HFF-Myc (cell line): ENCODE results near the gene MRPL54.
"Not testable (repeated sequence)": the region's sequence is repeated elsewhere in the genome, so short reads cannot be mapped to it uniquely, and the experiment has no call there.

Source experiments
- DNase-seq: peaks from one replicate; pipeline ENCODE4 v3.0.0-alpha.2; 2011; ENCODE audit warnings: low read depth; ENCODE audit errors: extremely low read depth
- H3K4me3 ChIP-seq: replicated peaks from 2 replicates; pipeline ENCODE4 v1.5.1; 2011; ENCODE audit warnings: low read depth, mild to moderate bottlenecking, control low read depth, low read length
- TF ChIP-seq, protein P1 (sequence below): IDR thresholded peaks from 2 replicates; pipeline ENCODE4 v1.5.1; 2012; ENCODE audit warnings: mild to moderate bottlenecking, low read depth, low read length, control low read depth; ENCODE audit errors: missing control alignments

Gene MRPL54

DNA sequence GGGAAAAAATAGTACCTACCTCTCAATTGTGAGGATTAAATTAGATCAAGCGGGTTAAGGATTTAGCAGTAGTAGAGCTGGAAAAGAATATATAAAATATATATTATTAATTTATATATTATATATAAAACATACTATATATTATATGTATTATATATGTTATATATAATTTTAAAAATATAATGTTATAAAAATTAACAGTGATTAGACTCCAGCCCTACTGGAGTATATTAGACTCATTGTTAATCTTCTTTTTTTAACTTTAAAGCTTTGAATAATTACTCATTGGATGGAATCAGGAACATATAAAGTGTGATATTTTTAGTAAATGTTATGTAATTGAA lies 380 bp upstream of the MRPL54 start:
- no peak for DNase-seq
- peak overlapping the region; percentile 71 for H3K4me3 ChIP-seq
- TF ChIP-seq, protein P1, sequence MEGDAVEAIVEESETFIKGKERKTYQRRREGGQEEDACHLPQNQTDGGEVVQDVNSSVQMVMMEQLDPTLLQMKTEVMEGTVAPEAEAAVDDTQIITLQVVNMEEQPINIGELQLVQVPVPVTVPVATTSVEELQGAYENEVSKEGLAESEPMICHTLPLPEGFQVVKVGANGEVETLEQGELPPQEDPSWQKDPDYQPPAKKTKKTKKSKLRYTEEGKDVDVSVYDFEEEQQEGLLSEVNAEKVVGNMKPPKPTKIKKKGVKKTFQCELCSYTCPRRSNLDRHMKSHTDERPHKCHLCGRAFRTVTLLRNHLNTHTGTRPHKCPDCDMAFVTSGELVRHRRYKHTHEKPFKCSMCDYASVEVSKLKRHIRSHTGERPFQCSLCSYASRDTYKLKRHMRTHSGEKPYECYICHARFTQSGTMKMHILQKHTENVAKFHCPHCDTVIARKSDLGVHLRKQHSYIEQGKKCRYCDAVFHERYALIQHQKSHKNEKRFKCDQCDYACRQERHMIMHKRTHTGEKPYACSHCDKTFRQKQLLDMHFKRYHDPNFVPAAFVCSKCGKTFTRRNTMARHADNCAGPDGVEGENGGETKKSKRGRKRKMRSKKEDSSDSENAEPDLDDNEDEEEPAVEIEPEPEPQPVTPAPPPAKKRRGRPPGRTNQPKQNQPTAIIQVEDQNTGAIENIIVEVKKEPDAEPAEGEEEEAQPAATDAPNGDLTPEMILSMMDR, result no peak

- TF ChIP-seq, protein P1, result no peak
- no peak overlapping the region for H3K4me3 ChIP-seq
- no peak for DNase-seq
These were observed 2.6 kb downstream of the MRPL54 start for GRCh38 chr19:3765121-3765520.

- H3K4me3 ChIP-seq, DNase-seq: not testable (repeated sequence)
These were observed 3.3 kb downstream of the MRPL54 start for GRCh38 chr19:3765757-3766156.

DNA sequence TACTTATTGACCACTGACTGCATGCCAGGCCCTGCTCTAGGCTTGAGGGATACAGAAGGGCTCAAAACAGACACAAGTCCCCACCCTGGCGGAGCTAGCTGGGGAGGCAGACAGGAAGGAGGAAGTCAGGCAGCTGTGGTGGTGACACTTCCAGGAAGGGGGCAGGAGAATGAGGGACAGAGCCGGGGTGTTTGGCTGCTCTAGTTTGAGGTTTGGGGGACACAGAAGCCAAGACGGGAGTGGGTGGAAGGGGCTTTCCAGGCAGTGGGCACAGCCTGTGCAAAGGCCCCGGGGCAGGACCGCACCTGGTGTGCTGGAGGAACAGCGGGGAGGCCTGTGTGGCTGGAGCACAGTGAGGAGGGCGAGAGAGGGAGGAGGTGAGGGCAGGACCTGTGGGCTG lies 4.0 kb downstream of the MRPL54 start:
- TF ChIP-seq, protein P1, result no peak
- H3K4me3 ChIP-seq, result no peak overlapping the region

DNA sequence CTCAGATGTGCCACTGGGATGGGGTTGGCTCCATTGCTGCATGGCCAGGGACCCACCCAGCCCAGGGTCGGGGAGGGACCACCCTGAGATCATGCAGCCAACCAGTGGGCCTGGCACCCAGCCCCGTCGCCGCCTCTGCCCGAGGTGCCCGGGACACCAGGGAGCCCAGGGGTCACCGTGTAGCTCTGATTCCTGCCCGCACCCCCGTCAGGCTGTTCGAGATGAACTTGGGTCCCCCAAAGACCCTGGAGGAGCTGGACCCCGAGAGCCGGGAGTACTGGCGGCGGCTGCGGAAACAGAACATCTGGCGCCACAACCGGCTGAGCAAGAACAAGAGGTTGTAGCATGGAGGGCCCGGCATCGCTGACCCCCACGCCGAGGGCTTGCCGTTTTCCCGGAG lies 4.6 kb downstream of the MRPL54 start:
- TF ChIP-seq, protein P1, result no peak
- DNase-seq, result no peak
- no peak overlapping the region for H3K4me3 ChIP-seq

More for the DNA sequence above, 4.0 kb downstream of the MRPL54 start:
- no peak for DNase-seq

DNA sequence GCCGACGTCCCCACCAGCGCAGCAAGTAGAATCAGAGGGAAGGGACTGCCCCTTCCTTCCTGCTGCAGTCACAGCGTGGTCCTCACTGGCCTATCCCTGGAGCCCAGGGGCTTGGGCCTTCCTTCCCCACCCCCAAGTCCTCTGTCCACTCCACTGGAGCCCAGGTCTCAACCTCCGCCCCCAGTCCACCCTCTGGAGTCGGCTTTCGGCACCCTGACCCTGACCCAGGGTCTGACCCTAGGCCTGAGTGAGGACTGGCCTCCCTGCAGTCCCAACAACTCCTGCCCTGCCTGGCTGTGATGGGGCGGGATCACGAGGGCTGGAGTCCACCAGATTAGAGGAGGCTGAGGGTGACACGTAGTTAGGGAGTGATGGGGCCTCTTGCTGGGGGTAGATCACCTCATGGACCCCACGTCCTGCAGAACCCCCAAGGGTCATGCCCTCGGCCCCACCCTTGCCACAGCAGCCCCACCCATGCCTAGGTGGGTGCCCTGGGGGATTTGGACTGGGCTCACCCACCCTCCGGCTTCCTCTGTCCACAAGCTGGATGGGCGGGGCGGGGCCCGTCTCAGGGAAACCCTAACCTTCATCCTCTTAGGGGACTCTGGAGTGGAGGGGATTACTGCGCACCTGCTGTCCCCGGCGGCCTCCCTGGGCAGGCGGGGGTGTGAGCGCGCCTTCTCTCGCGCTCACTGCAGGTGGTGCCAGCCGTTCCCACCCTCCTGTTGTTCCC lies 5.7 kb downstream of the MRPL54 start:
- H3K4me3 ChIP-seq, result no peak overlapping the region
- TF ChIP-seq, protein P1, result no peak
- no peak for DNase-seq

GRCh38 chr19:3768748-3769099 lies 6.2 kb downstream of the MRPL54 start:
- TF ChIP-seq, protein P1, result no peak
- H3K4me3 ChIP-seq, result no peak overlapping the region
- DNase-seq, result no peak
